ENCODE results near the gene THOC6. TPM values are rescaled to one million over a fixed set of nuclear protein-coding genes. Genes with fewer than 3 reads are reported as not detected.

Gene THOC6
- total and polyA plus RNA-seq, 9 of the 15 experiments (the other 6 are each of a cell fraction or from before 2014, with no cell fraction given): 2.5 to 65.4 (median 42.3) TPM

GRCh38 chr16:3007957-3008689, 15.7 kb upstream of the THOC6 start:
- Histone ChIP-seq H3K4me1 (replicated peaks in 1 of 2; ENCODE audit: control insufficient read depth in 2 of 2, insufficient read depth in 2 of 2, low read length in 2 of 2) (peaks cover 36 to 73% of the 10 kb centered on the region in 2 experiments), H4K20me1 (replicated peaks; ENCODE audit: control insufficient read depth, insufficient read depth, low read length) (no peaks in the 10 kb centered on the region), H3K9ac (ENCODE audit: insufficient read depth in 1 of 2, low read depth in 2 of 2, low read length in 2 of 2) (peak overlapping the region; percentile 78 to 90), H3K4me3 (peak overlapping the region; percentile 8; the same call in 1 of the 2 replicates), H3K27me3 (ENCODE audit: control insufficient read depth in 2 of 2, insufficient read depth in 2 of 2, low read length in 2 of 2) (no peaks in the 10 kb centered on the region), H2AFZ (ENCODE audit: low read depth, low read length) (peak overlapping the region; percentile 73), H3K4me2 (ENCODE audit: insufficient read depth, low read length) (peak overlapping the region; percentile 90), H3K9me3 (replicated peaks; ENCODE audit: control insufficient read depth, insufficient read depth, low read depth, low read length) (no peaks in the 10 kb centered on the region), H3K79me2 (ENCODE audit: control insufficient read depth, insufficient read depth, low read length) (peaks cover 22% of the 10 kb centered on the region), H3K9me1 (ENCODE audit: control insufficient read depth, insufficient read depth, low read length) (no peaks in the 10 kb centered on the region), H3K36me3 (ENCODE audit: control insufficient read depth, insufficient read depth, low read length) (peaks cover 3% of the 10 kb centered on the region; the same call in 2 of the 3 replicates), H3K27ac (ENCODE audit: extremely low read depth, low read depth, low read length) (peak overlapping the region; percentile 90)
- no TSS peak for BruUV-seq (replicated peaks)
- DNase-seq (ENCODE audit: extremely low read depth in 1 of 4, low spot score in 3 of 4) (peak; percentile 46 to 73 (median 59)), ATAC-seq (peak; percentile 1; the same call in 1 of the 3 replicates), FAIRE-seq (no peak)
- intact Hi-C loops (cut with micrococcal nuclease): loop anchor here (1.0 kb wide), 1 partner anchor 12 kb away; the partner anchor contains the start of gene TNFRSF12A
- CTCF ChIA-PET (ENCODE audit: low intra/inter-chr PET ratio): no interaction called here
- 3% methylated on average over 17 of the region's 17 CpGs for WGBS (ENCODE audit: insufficient coverage, low coverage, missing lambda C conversion rate)
- in situ Hi-C loops (cut with MboI): no loop called here
- POLR2A ChIA-PET: interaction anchor here (0.6 to 3.2 kb wide), 10 partner anchors 11 to 853 kb away, joined by 3 to 29 read pairs (median 3); partner anchors contain the start of gene TNFRSF12A
- TF ChIP-seq UBTF (IDR thresholded peaks at IDR 0.05; ENCODE audit: borderline replicate concordance in 1 of 2, low read depth in 2 of 2, low read length in 2 of 2) (no peak), ZNF134 (CRISPR knock-in tag; conservative IDR thresholded peaks at IDR 0.05) (peak; percentile 62), HDGF (IDR thresholded peaks at IDR 0.05) (peak; percentile 19; the same call in 1 of the 2 replicates), E2F5 (CRISPR knock-in tag; IDR thresholded peaks at IDR 0.05) (no peak), JUNB (CRISPR knock-in tag; conservative IDR thresholded peaks at IDR 0.05) (no peak), ZNF740 (CRISPR knock-in tag; IDR thresholded peaks at IDR 0.05) (no peak; the same call in 1 of the 2 replicates), ZNF740 (tag; IDR thresholded peaks at IDR 0.05) (0 out of 4 replicates have a peak, but pooled peaks of 1 of the 2 experiments have one; percentile 9), PREB (CRISPR knock-in tag; IDR thresholded peaks at IDR 0.05) (no peak), SREBF2 (CRISPR knock-in tag; IDR thresholded peaks at IDR 0.05) (no peak), CAMTA2 (CRISPR knock-in tag; conservative IDR thresholded peaks at IDR 0.05) (no peak), ZSCAN29 (IDR thresholded peaks at IDR 0.05) (no peak), CHD1 (IDR thresholded peaks at IDR 0.05; ENCODE audit: low read length) (no peak), ZKSCAN1 (IDR thresholded peaks at IDR 0.05; ENCODE audit: low read depth, low read length) (peak; percentile 40; the same call in 1 of the 2 replicates), MXI1 (IDR thresholded peaks at IDR 0.05; ENCODE audit: low read depth, low read length) (no peak), DMBX1 (CRISPR knock-in tag; IDR thresholded peaks at IDR 0.05; ENCODE audit: borderline replicate concordance) (0 out of 2 replicates have a peak, but pooled peaks have one; percentile 28), BRD9 (IDR thresholded peaks at IDR 0.05; ENCODE audit: low read depth, partially characterized antibody) (peak; percentile 61), PRPF4 (IDR thresholded peaks at IDR 0.05; ENCODE audit: insufficient read depth, low read depth, low read length, poor library complexity, severe bottlenecking) (no peak)

Measured in K562 (cell line).